Breast epithelium (tissue), 4 donors: ENCODE results near the gene DVL1. TPM values are rescaled to one million over a fixed set of nuclear protein-coding genes. Genes with fewer than 3 reads are reported as not detected.

Source experiments
- DNase-seq, 2 donors: peaks; one replicate each; pipeline ENCODE4 v3.0.0-alpha.2; 2019; ENCODE audit warnings: low spot score in 2 of 2
- H3K27ac ChIP-seq, 2 donors: fragments of 200-600 bp; sonication (generic) in 1 of 2; one replicate each; pipeline ENCODE4 v1.5.1; 2016 to 2019; ENCODE audit warnings: mild to moderate bottlenecking in 1 of 2
- H3K27me3 ChIP-seq, 2 donors: fragments of 200-600 bp; sonication (generic) in 1 of 2; one replicate each; pipeline versions ENCODE4 v1.5.1 to v1.6.0; 2017 to 2019; ENCODE audit warnings: control low read depth in 1 of 2, mild to moderate bottlenecking in 1 of 2
- H3K36me3 ChIP-seq: fragments of 200-600 bp; one replicate; pipeline ENCODE4 v1.5.1; 2019
- H3K4me1 ChIP-seq, 2 donors: fragments of 200-600 bp; sonication (generic); one replicate each; pipeline ENCODE4 v1.5.1; 2016 to 2019; ENCODE audit warnings: control low read depth in 1 of 2
- H3K4me3 ChIP-seq, 3 donors: fragments of 200-600 bp; sonication (generic); 1 replicate in 2 of 3; 2 replicates in 1 of 3; pipeline ENCODE4 v1.5.1; 2016 to 2019; ENCODE audit warnings: mild to moderate bottlenecking in 3 of 3, moderate library complexity in 2 of 3
- H3K9me3 ChIP-seq, 2 donors: fragments of 200-600 bp; sonication (generic) in 1 of 2; one replicate each; pipeline ENCODE4 v1.5.1; 2016 to 2019; ENCODE audit warnings: control low read depth in 1 of 2
- CTCF ChIP-seq, 3 donors: fragments of 450-650 bp; IDR thresholded peaks; one replicate each; pipeline ENCODE4 v1.5.1; 2016 to 2017; ENCODE audit warnings: antibody characterized with exemption in 3 of 3, mild to moderate bottlenecking in 3 of 3, moderate library complexity in 3 of 3
- POLR2A ChIP-seq: fragments of 450-650 bp; IDR thresholded peaks from one replicate; pipeline ENCODE4 v1.6.1; 2016; ENCODE audit warnings: antibody characterized with exemption, mild to moderate bottlenecking, moderate library complexity
- POLR2AphosphoS5 ChIP-seq, 3 donors: sonication (generic); formaldehyde crosslinking; IDR thresholded peaks; one replicate each; pipeline ENCODE4 v1.6.1; 2017; ENCODE audit warnings: antibody characterized with exemption in 3 of 3
- intact Hi-C: fragments of 100-400 bp; cut with DNase I; formaldehyde crosslinking; loops from one replicate; pipeline ENCODE4 v1.15.1; 2023; ENCODE audit warnings: low total_unique reads
- total RNA-seq, 3 donors: library from RNA; depleted of rRNA; stranded (reverse); fragments of >200 nt; gene quantifications; one replicate each; pipeline ENCODE4 v1.1.0, GENCODE V29; 2016

Gene DVL1
- total RNA-seq, 3 donors from 2014 or later = 55.2 to 70.1 (median 55.2) TPM

GRCh38 chr1:1352786-1353388 is 3.7 kb upstream of the DVL1 start:
- Histone ChIP-seq H3K36me3 (no peaks in the 10 kb centered on the region), H3K9me3 (no peaks in the 10 kb centered on the region), H3K27ac (peak overlapping the region; percentile 33 to 98), H3K4me3 (peak overlapping the region in 1 of 3 donors; percentile 76), H3K4me1 (peaks cover 6 to 10% of the 10 kb centered on the region in 2 donors), H3K27me3 (no peaks in the 10 kb centered on the region)
- intact Hi-C loops = no loop called here
- TF ChIP-seq POLR2A (no peak), POLR2AphosphoS5 (IDR thresholded peaks at IDR 0.05) (no peak), CTCF (IDR thresholded peaks at IDR 0.05) (no peak)
- no peak for DNase-seq

- no peak for DNase-seq
- intact Hi-C loops = loop anchor here (1.0 kb wide), 1 partner anchor 26 kb away; no protein-coding TSS in a partner anchor
- Histone ChIP-seq H3K9me3 (no peaks in the 10 kb centered on the region), H3K27ac (peak overlapping the region; percentile 68 to 98), H3K4me1 (peaks cover 12 to 18% of the 10 kb centered on the region in 2 donors), H3K36me3 (no peaks in the 10 kb centered on the region), H3K27me3 (no peaks in the 10 kb centered on the region), H3K4me3 (peak overlapping the region in 1 of 3 donors; percentile 29)
- no peak for TF ChIP-seq POLR2A
These were observed 2.6 kb upstream of the DVL1 start for GRCh38 chr1:1351511-1352427.

- Histone ChIP-seq H3K27ac (peak overlapping the region; percentile 65 to 89), H3K27me3 (no peaks in the 10 kb centered on the region), H3K36me3 (no peaks in the 10 kb centered on the region), H3K4me1 (peaks cover 18 to 32% of the 10 kb centered on the region in 2 donors), H3K9me3 (no peaks in the 10 kb centered on the region), H3K4me3 (peak overlapping the region; percentile 65 to 99 (median 76))
- no peak for TF ChIP-seq POLR2A
- TF ChIP-seq CTCF (IDR thresholded peaks at IDR 0.05) = no peak
- TF ChIP-seq POLR2AphosphoS5 (IDR thresholded peaks at IDR 0.05) = peak in 1 of 3 donors; percentile 9
- intact Hi-C loops = no loop called here
- DNase-seq = peak in 1 of 2 donors; percentile 56
These were observed 580 bp downstream of the DVL1 start for GRCh38 chr1:1348420-1349255.

GRCh38 chr1:1347663-1348419 is 1.4 kb downstream of the DVL1 start:
- peak overlapping the region; percentile 65 to 89 for H3K27ac ChIP-seq
- peaks cover 14 to 32% of the 10 kb centered on the region in 2 donors for H3K4me1 ChIP-seq
- H3K36me3 ChIP-seq = no peaks in the 10 kb centered on the region
- TF ChIP-seq POLR2A (no peak), CTCF (IDR thresholded peaks at IDR 0.05) (no peak), POLR2AphosphoS5 (IDR thresholded peaks at IDR 0.05) (no peak)
- intact Hi-C loops = no loop called here
- no peaks in the 10 kb centered on the region for H3K9me3 ChIP-seq
- H3K27me3 ChIP-seq = no peaks in the 10 kb centered on the region
- no peak for DNase-seq
- peak overlapping the region; percentile 65 to 99 (median 76) for H3K4me3 ChIP-seq
